Stimulated activated CD8-positive, alpha-beta memory T cell treated with anti-CD3 and anti-CD28 coated beads, Interleukin-4, amount 100 ng/mL, for 1 hour (primary cell): Measurements from ENCODE around the gene OR4C3.
"Not testable (repeated sequence)": the region's sequence is repeated elsewhere in the genome, so short reads cannot be mapped to it uniquely, and the experiment has no call there.

ENCODE experiments used
- DNase-seq, 2 donors: peaks; one replicate each; pipeline ENCODE4 v3.0.0-alpha.2; 2020; ENCODE audit warnings: low read depth in 2 of 2, low spot score in 1 of 2

OR4C3 gene

GRCh38 chr11:48324620-48325019 lies at the start of gene OR4C3:
OR4C3 (plus strand) TSS chr11:48324920; CDS start chr11:48325022, 102 bp downstream.
- not testable (repeated sequence) for DNase-seq

DNA sequence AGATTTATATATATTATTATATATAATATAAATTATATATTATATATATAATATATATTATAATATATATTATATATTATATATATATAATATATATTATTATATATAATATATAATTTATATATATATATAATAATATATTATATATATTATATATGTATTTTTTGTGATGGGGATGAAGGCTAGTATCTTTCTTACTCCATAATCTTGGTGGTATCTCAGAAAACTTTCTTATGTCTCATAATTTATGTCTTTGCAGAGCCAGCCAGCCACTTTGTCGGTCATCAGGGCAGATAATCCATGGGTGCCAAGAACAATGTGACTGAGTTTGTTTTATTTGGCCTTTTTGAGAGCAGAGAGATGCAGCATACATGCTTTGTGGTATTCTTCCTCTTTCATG lies 18.8 kb upstream of the OR4C3 start, which contains the start of gene OR4S1:
Gene OR4S1 (plus strand): TSS at position 301 of the 400 bp plus-strand sequence. CDS start 0 bp downstream, at position 301.
- no peak for DNase-seq

DNA sequence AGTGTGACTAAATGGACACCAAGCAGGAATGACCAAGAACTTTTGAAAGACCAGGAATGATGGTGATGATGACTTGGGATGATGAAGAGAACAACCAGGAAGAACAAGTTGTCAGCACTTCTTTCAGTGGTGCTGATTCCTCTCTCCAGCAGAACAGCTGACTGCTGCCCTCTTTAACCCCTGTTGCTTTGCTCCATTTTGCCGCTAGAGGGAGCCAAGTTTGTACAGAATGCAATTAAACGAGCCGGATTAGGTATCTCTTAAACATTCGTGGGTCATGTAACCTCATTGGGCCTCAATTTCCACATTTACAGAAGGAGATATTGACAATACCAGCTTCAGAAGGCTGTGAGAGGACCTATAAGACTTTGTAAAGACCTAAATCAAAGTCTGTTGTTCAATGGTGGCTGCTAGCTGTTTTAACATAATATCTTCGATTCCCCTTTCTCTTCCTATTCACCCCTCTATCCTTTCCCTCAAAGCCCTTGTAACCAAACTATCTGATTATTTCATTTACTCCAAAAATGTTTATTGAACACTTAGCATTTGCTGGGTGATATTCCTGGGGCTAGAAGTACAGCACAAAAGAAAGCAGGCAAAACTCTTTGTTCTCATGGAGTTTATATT lies 16.8 kb upstream of the OR4C3 start:
- peak; percentile 8 to 33 for DNase-seq

GRCh38 chr11:48313590-48313989 lies 11.1 kb upstream of the OR4C3 start:
- DNase-seq = not testable (repeated sequence)

DNA sequence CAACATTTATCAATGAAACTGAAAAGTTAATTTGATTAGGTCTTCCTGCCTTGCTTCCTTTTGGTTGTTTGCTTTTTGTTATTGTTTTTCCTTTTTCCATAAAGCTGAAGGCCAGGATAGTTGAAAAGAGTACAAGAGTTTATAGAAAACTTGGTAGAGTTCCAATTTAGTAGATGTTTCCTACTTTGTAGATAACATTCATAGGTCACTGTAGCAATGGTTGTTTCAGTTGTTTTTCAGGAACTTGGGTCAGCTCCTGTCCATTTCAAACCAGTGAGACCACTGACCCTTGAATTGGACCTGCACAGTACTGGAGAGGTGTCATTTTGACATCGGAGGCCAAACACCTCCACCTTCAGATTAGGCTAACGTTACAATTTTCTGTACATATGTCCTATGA lies 4.9 kb upstream of the OR4C3 start:
- DNase-seq = not testable (repeated sequence)

DNA sequence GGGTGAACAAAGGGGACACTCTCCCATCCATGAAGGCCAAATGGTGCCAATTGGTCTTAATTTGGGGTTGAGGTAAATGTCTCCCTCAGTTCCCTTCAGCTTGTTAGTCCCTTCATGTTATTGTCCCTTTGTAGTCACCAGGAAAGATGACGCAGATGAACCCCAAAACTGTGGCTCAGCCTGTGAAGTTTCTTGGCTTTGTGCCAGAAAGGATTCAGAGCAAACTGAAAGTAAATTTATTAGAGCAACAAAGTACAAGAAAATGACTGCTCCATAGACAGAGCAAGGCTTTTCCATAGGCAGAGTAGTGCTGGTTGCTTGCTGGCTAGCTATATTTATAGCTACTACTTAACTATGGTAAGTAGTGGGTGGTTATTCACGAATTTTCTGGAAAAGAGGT lies 16.7 kb downstream of the OR4C3 start:
- no peak for DNase-seq

DNA sequence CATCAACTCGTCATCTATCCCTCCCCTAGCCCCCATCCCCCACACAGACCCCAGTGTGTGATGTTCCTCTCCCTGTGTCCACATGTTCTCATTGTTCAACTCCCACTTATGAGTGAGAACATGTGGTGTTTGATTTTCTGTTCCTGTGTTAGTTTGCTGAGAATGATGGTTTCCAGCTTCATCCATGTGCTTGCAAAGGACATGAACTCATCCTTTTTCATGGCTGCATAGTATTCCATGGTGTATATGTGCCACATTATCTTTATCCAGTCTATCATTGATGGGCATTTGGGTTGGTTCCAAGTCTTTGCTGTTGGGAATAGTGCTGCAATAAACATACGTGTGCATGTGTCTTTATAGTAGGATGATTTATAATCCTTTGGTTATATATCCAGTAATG lies 17.8 kb downstream of the OR4C3 start:
- not testable (repeated sequence) for DNase-seq

GRCh38 chr11:48346286-48346685 lies 21.6 kb downstream of the OR4C3 start:
- DNase-seq = not testable (repeated sequence)

DNA sequence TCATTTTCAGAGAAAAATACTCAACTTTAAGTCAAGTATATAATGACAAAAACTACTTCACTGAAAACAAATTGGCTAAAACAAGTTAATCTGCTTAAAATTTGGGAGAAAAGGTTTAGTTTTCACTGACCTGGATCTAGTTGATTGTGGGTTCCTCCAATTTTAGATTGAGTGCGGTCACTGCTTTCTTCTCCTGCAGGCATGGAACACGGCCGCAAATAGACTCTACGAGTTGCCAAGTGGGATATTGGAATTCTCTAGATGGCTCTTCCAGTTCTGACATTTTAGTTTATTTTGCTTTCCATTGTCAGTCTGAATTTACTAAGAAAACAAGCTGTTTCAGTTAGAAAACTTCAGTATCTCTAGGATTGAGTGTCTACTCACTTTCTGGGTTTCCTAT lies 29.3 kb downstream of the OR4C3 start:
- no peak for DNase-seq

- DNase-seq = no peak
Observed at GRCh38 chr11:48354677-48355076, 30.0 kb downstream of the OR4C3 start.

GRCh38 chr11:48361289-48361688 lies 36.6 kb downstream of the OR4C3 start:
- DNase-seq = not testable (repeated sequence)

GRCh38 chr11:48366365-48366764 lies 41.6 kb downstream of the OR4C3 start, which contains the start of gene OR4C5:
OR4C5 (minus strand) TSS chr11:48366465; CDS start chr11:48366465, 0 bp downstream.
- no peak for DNase-seq
